Panc1 (cell line): ENCODE data around the gene C4orf50. TPM values are rescaled to one million over a fixed set of nuclear protein-coding genes. Genes with fewer than 3 reads are reported as not detected.
A peak's percentile ranks its signal among the peaks of the same experiment; 100 is the strongest.

Experiments used
- ATAC-seq: fragments of 200-7000 bp; cut with Tn5 transposase; 2 replicates; pipeline ENCODE4 v1.9.1; 2020; ENCODE audit warnings: mild to moderate bottlenecking, moderate library complexity
- BruUV-seq: library from RNA; stranded (reverse); fragments of 400-500 nt; replicated peaks from 2 replicates; lab custom pipeline; 2021; lab: Mats Ljungman, UMichigan
- CTCF ChIA-PET: fragments of 300-600 bp; sonication (Branson Sonifier 250); formaldehyde crosslinking; loops from one replicate; lab custom pipeline; 2022; ENCODE audit warnings: antibody characterized with exemption; lab: Charles Lee
- POLR2A ChIA-PET: fragments of 300-600 bp; sonication (Branson Sonifier 250); formaldehyde crosslinking; loops from one replicate; lab custom pipeline; 2022; ENCODE audit warnings: antibody characterized with exemption; lab: Charles Lee
- DNase-seq: peaks from one replicate; pipeline ENCODE4 v3.0.0-alpha.2; 2010; ENCODE audit warnings: low read depth, low spot score
- H3K27ac ChIP-seq: 2 replicates; pipeline ENCODE4 v1.5.1; 2011; ENCODE audit warnings: mild to moderate bottlenecking, low read length, inconsistent platforms
- H3K27me3 ChIP-seq: fragments of 200-500 bp; sonication (Bioruptor generic); 2 replicates; pipeline ENCODE4 v1.6.0; 2014; ENCODE audit warnings: low read length, inconsistent platforms; ENCODE audit not compliant: control insufficient read depth, insufficient read depth
- H3K36me3 ChIP-seq: fragments of 200-500 bp; sonication (Bioruptor generic); 2 replicates; pipeline ENCODE4 v1.5.1; 2014; ENCODE audit warnings: inconsistent platforms, mild to moderate bottlenecking, low read length, moderate library complexity; ENCODE audit not compliant: control insufficient read depth, insufficient read depth
- H3K4me1 ChIP-seq: 2 replicates; pipeline ENCODE4 v1.5.1; 2011; ENCODE audit warnings: inconsistent platforms, mild to moderate bottlenecking, low read length, moderate library complexity; ENCODE audit not compliant: control insufficient read depth, insufficient read depth
- H3K4me3 ChIP-seq, 2 experiments: 2 replicates each; pipeline ENCODE4 v1.5.1; 2011 to 2012; ENCODE audit warnings: low read depth in 2 of 2, low read length in 2 of 2, mild to moderate bottlenecking in 2 of 2, inconsistent platforms in 1 of 2, moderate library complexity in 1 of 2
- H3K9me3 ChIP-seq: fragments of 200-500 bp; sonication (Bioruptor generic); 2 replicates; pipeline ENCODE4 v1.5.1; 2014; ENCODE audit warnings: low read depth, mild to moderate bottlenecking, inconsistent platforms, low read length, moderate library complexity; ENCODE audit not compliant: control insufficient read depth, insufficient read depth
- POLR2AphosphoS5 ChIP-seq: IDR thresholded peaks from 2 replicates; pipeline ENCODE4 v1.6.1; 2012; ENCODE audit warnings: mild to moderate bottlenecking, low read depth, low read length, moderate library complexity
- SIN3A ChIP-seq: IDR thresholded peaks from 2 replicates; pipeline ENCODE4 v1.6.1; 2012; ENCODE audit warnings: low read depth, mild to moderate bottlenecking, low read length, moderate library complexity, borderline replicate concordance; ENCODE audit not compliant: insufficient read depth
- TCF7L2 ChIP-seq: IDR thresholded peaks from 2 replicates; pipeline ENCODE4 v1.6.1; 2011; ENCODE audit warnings: mild to moderate bottlenecking, low read depth, low read length, inconsistent platforms
- in situ Hi-C: cut with HindIII; loops from 2 replicates; pipeline ENCODE4 v1.10.0; 2016; ENCODE audit warnings: low sequenced_read_pairs, low pct_unique_long_range_greater_than_20kb
- intact Hi-C: fragments of 100-400 bp; cut with micrococcal nuclease; formaldehyde crosslinking; loops from one replicate; pipeline ENCODE4 v1.10.0; 2022; ENCODE audit not compliant: unreplicated experiment
- total RNA-seq: library from RNA; stranded (reverse); gene quantifications from one replicate; pipeline ENCODE4 v1.2.1, GENCODE V29; 2021; ENCODE audit not compliant: unreplicated experiment
- TF ChIP-seq, protein P1 (sequence below), 2 experiments: IDR thresholded peaks; 2 replicates each; pipeline ENCODE4 v1.6.1; 2011 to 2012; ENCODE audit warnings: low read depth in 2 of 2, control low read depth in 1 of 2, low read length in 1 of 2, mild to moderate bottlenecking in 1 of 2, moderate library complexity in 1 of 2; ENCODE audit not compliant: insufficient read depth in 1 of 2
- TF ChIP-seq, protein P2 (sequence below): fragments of 450-650 bp; IDR thresholded peaks from 2 replicates; pipeline ENCODE4 v1.5.1; 2017; ENCODE audit warnings: mild to moderate bottlenecking

Gene C4orf50
- total RNA-seq, 1 experiment from 2014 or later, result under 0.01 TPM

DNA sequence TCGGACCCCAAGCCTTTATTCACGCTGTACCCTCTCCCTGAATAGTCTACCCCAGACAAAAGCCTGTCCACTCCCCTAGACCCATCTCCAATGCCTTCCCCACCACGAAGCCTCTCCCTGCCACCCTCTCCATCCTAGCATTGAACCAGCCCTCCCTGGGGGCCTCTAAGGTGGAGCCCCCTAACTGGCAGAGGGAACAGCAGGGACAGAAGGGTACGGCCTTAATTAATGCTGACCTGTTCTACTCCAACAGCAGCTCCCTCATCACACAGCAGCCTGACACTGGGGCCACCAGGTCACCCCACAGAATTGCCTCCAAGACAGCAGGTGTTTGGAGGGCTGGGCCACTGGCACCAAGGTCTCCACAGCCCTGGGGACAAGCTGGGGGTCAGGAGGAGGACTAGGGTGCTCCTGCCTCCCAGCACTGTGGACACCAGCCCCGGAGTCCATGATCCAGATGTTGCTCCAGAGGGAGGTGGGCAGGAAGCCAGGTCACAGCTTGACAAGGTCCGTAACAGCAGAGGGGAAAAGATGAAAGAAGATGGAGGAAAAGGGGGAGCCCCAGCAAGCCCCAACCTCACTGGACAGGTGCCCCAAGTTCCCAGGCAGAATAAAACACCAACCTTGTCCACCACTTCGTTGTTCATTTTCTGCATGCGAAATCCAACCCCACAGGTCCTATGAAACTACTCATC, 129.1 kb downstream of the C4orf50 start:
- ChIA-PET CTCF (no interaction called here), POLR2A (no interaction called here)
- Histone ChIP-seq H3K4me1 (no peaks in the 10 kb centered on the region), H3K4me3 (no peak overlapping the region), H3K27ac (no peak overlapping the region), H3K36me3 (no peaks in the 10 kb centered on the region), H3K27me3 (no peaks in the 10 kb centered on the region; the same call in 1 of the 2 replicates), H3K9me3 (no peaks in the 10 kb centered on the region)
- in situ Hi-C loops (no loop called here), intact Hi-C loops (no loop called here)
- ATAC-seq, result no peak
- TF ChIP-seq POLR2AphosphoS5 (no peak), TCF7L2 (no peak)
- TF ChIP-seq, protein P1, sequence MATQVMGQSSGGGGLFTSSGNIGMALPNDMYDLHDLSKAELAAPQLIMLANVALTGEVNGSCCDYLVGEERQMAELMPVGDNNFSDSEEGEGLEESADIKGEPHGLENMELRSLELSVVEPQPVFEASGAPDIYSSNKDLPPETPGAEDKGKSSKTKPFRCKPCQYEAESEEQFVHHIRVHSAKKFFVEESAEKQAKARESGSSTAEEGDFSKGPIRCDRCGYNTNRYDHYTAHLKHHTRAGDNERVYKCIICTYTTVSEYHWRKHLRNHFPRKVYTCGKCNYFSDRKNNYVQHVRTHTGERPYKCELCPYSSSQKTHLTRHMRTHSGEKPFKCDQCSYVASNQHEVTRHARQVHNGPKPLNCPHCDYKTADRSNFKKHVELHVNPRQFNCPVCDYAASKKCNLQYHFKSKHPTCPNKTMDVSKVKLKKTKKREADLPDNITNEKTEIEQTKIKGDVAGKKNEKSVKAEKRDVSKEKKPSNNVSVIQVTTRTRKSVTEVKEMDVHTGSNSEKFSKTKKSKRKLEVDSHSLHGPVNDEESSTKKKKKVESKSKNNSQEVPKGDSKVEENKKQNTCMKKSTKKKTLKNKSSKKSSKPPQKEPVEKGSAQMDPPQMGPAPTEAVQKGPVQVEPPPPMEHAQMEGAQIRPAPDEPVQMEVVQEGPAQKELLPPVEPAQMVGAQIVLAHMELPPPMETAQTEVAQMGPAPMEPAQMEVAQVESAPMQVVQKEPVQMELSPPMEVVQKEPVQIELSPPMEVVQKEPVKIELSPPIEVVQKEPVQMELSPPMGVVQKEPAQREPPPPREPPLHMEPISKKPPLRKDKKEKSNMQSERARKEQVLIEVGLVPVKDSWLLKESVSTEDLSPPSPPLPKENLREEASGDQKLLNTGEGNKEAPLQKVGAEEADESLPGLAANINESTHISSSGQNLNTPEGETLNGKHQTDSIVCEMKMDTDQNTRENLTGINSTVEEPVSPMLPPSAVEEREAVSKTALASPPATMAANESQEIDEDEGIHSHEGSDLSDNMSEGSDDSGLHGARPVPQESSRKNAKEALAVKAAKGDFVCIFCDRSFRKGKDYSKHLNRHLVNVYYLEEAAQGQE (IDR thresholded peaks at IDR 0.05; ENCODE audit: insufficient read depth in 1 of 2, low read depth in 2 of 2, low read length in 1 of 2), result no peak
- TF ChIP-seq, protein P2, sequence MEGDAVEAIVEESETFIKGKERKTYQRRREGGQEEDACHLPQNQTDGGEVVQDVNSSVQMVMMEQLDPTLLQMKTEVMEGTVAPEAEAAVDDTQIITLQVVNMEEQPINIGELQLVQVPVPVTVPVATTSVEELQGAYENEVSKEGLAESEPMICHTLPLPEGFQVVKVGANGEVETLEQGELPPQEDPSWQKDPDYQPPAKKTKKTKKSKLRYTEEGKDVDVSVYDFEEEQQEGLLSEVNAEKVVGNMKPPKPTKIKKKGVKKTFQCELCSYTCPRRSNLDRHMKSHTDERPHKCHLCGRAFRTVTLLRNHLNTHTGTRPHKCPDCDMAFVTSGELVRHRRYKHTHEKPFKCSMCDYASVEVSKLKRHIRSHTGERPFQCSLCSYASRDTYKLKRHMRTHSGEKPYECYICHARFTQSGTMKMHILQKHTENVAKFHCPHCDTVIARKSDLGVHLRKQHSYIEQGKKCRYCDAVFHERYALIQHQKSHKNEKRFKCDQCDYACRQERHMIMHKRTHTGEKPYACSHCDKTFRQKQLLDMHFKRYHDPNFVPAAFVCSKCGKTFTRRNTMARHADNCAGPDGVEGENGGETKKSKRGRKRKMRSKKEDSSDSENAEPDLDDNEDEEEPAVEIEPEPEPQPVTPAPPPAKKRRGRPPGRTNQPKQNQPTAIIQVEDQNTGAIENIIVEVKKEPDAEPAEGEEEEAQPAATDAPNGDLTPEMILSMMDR, result no peak
- no peak for DNase-seq
- no TSS peak for BruUV-seq

DNA sequence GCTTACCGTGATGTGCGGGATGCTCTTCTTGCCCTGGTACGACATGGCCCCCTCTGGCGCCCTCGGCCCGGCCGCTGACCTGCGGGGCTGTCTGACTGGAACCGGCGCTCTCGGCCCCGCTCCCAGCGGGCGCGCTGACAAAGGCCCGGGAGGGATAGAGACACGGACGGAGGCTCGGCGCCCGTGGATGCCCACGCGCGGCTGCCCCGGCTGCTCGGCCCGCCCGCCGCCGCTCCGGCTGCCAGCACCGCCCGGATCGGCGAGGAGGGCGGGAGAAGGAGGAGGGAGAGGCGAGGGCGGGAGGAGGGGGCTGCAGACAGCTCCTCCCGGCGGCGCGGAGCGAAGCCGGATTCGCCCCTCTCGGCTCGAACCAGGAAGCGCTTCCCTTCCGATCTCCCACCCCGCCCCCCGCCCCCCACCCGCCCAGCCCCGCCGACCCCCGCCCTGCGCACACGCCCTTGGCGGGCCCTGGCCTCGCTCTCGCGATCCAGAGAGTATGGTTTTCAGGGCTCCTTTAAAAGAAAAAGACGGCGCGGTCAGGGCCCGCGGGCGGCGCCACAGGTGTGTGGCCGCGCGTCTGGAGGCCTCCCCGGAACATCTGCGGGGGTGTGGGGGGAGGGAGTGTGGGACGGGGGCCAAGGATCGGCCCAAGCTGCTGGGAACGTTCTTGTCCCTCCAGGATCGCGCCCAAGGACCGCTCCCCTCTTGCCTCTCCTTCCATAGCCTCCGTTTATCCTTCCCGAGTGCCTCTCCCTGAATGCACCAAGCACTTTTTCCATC, 129.8 kb downstream of the C4orf50 start:
- H3K36me3 ChIP-seq, result no peaks in the 10 kb centered on the region
- intact Hi-C loops, result no loop called here
- H3K4me3 ChIP-seq, result no peak overlapping the region; a peak in 1 of 4 replicates
- ChIA-PET POLR2A (no interaction called here), CTCF (no interaction called here)
- no peak for DNase-seq
- 0 out of 2 replicates have a peak, but pooled peaks have one; percentile 45 for ATAC-seq
- H3K9me3 ChIP-seq, result no peaks in the 10 kb centered on the region
- TF ChIP-seq, protein P1 (IDR thresholded peaks at IDR 0.05; ENCODE audit: insufficient read depth in 1 of 2, low read depth in 2 of 2, low read length in 1 of 2), result no peak
- TF ChIP-seq SIN3A (no peak), TCF7L2 (no peak)
- TF ChIP-seq, protein P2, result no peak
- H3K27me3 ChIP-seq, result no peaks in the 10 kb centered on the region; the same call in 1 of the 2 replicates
- in situ Hi-C loops, result no loop called here
- BruUV-seq, result no TSS peak
- no peak overlapping the region for H3K27ac ChIP-seq
- H3K4me1 ChIP-seq, result no peaks in the 10 kb centered on the region
